ENCODE data around the gene CST4.

The CST4 gene

GRCh38 chr20:23683281-23683680 is 5.6 kb downstream of the CST4 start:
- in situ Hi-C loops (cut with HindIII; ENCODE audit: low pct_unique_long_range_greater_than_20kb, low sequenced_read_pairs): no loop called here
- DNase-seq (ENCODE audit: low read depth in 1 of 2, low spot score in 1 of 2): no peak
- TF ChIP-seq JUND (IDR thresholded peaks at IDR 0.05; ENCODE audit: low read depth): no peak

GRCh38 chr20:23680146-23680545 is 8.7 kb downstream of the CST4 start:
- TF ChIP-seq JUND (IDR thresholded peaks at IDR 0.05; ENCODE audit: low read depth): no peak
- DNase-seq (ENCODE audit: low read depth in 1 of 2, low spot score in 1 of 2): no peak
- in situ Hi-C loops (cut with HindIII; ENCODE audit: low pct_unique_long_range_greater_than_20kb, low sequenced_read_pairs): no loop called here

GRCh38 chr20:23679133-23680092 is 9.4 kb downstream of the CST4 start:
- no peak for TF ChIP-seq JUND (IDR thresholded peaks at IDR 0.05; ENCODE audit: low read depth)
- in situ Hi-C loops (cut with HindIII; ENCODE audit: low pct_unique_long_range_greater_than_20kb, low sequenced_read_pairs): no loop called here
- no peak for DNase-seq (ENCODE audit: low read depth in 1 of 2, low spot score in 1 of 2)

GRCh38 chr20:23673209-23673608 is 15.6 kb downstream of the CST4 start:
- DNase-seq (ENCODE audit: low read depth in 1 of 2, low spot score in 1 of 2): no peak
- no peak for TF ChIP-seq JUND (IDR thresholded peaks at IDR 0.05; ENCODE audit: low read depth)
- in situ Hi-C loops (cut with HindIII; ENCODE audit: low pct_unique_long_range_greater_than_20kb, low sequenced_read_pairs): no loop called here

GRCh38 chr20:23672158-23672557 is 16.7 kb downstream of the CST4 start:
- in situ Hi-C loops (cut with HindIII; ENCODE audit: low pct_unique_long_range_greater_than_20kb, low sequenced_read_pairs): no loop called here
- no peak for DNase-seq (ENCODE audit: low read depth in 1 of 2, low spot score in 1 of 2)
- no peak for TF ChIP-seq JUND (IDR thresholded peaks at IDR 0.05; ENCODE audit: low read depth)

GRCh38 chr20:23671479-23671878 is 17.4 kb downstream of the CST4 start:
- DNase-seq (ENCODE audit: low read depth in 1 of 2, low spot score in 1 of 2): no peak
- in situ Hi-C loops (cut with HindIII; ENCODE audit: low pct_unique_long_range_greater_than_20kb, low sequenced_read_pairs): no loop called here
- TF ChIP-seq JUND (IDR thresholded peaks at IDR 0.05; ENCODE audit: low read depth): no peak

- in situ Hi-C loops (cut with HindIII; ENCODE audit: low pct_unique_long_range_greater_than_20kb, low sequenced_read_pairs): no loop called here
- DNase-seq (ENCODE audit: low read depth in 1 of 2, low spot score in 1 of 2): no peak
- TF ChIP-seq JUND (IDR thresholded peaks at IDR 0.05; ENCODE audit: low read depth): no peak
Observed at GRCh38 chr20:23670361-23670760, 18.5 kb downstream of the CST4 start.

- in situ Hi-C loops (cut with HindIII; ENCODE audit: low pct_unique_long_range_greater_than_20kb, low sequenced_read_pairs): no loop called here
- no peak for DNase-seq (ENCODE audit: low read depth in 1 of 2, low spot score in 1 of 2)
- TF ChIP-seq JUND (IDR thresholded peaks at IDR 0.05; ENCODE audit: low read depth): no peak
Observed at GRCh38 chr20:23669866-23670265, 19.0 kb downstream of the CST4 start.

GRCh38 chr20:23669327-23669726 is 19.5 kb downstream of the CST4 start:
- no peak for DNase-seq (ENCODE audit: low read depth in 1 of 2, low spot score in 1 of 2)
- in situ Hi-C loops (cut with HindIII; ENCODE audit: low pct_unique_long_range_greater_than_20kb, low sequenced_read_pairs): no loop called here

GRCh38 chr20:23668477-23668951 is 20.3 kb downstream of the CST4 start:
- TF ChIP-seq JUND (IDR thresholded peaks at IDR 0.05; ENCODE audit: low read depth): no peak
- peak; percentile 45 to 74 for DNase-seq (ENCODE audit: low read depth in 1 of 2, low spot score in 1 of 2)
- in situ Hi-C loops (cut with HindIII; ENCODE audit: low pct_unique_long_range_greater_than_20kb, low sequenced_read_pairs): no loop called here

More at GRCh38 chr20:23669327-23669726, 19.5 kb downstream of the CST4 start:
- TF ChIP-seq JUND (IDR thresholded peaks at IDR 0.05; ENCODE audit: low read depth): no peak

GRCh38 chr20:23667666-23668065 is 21.2 kb downstream of the CST4 start:
- no peak for DNase-seq (ENCODE audit: low read depth in 1 of 2, low spot score in 1 of 2)
- TF ChIP-seq JUND (IDR thresholded peaks at IDR 0.05; ENCODE audit: low read depth): no peak
- in situ Hi-C loops (cut with HindIII; ENCODE audit: low pct_unique_long_range_greater_than_20kb, low sequenced_read_pairs): no loop called here

GRCh38 chr20:23666698-23667097 is 22.1 kb downstream of the CST4 start:
- in situ Hi-C loops (cut with HindIII; ENCODE audit: low pct_unique_long_range_greater_than_20kb, low sequenced_read_pairs): no loop called here
- no peak for DNase-seq (ENCODE audit: low read depth in 1 of 2, low spot score in 1 of 2)
- no peak for TF ChIP-seq JUND (IDR thresholded peaks at IDR 0.05; ENCODE audit: low read depth)

- in situ Hi-C loops (cut with HindIII; ENCODE audit: low pct_unique_long_range_greater_than_20kb, low sequenced_read_pairs): no loop called here
Observed at GRCh38 chr20:23666189-23666588, 22.6 kb downstream of the CST4 start.

More at GRCh38 chr20:23666189-23666588, 22.6 kb downstream of the CST4 start:
- DNase-seq (ENCODE audit: low read depth in 1 of 2, low spot score in 1 of 2): peak in 1 of 2 experiments; percentile 18
- TF ChIP-seq JUND (IDR thresholded peaks at IDR 0.05; ENCODE audit: low read depth): no peak
